Measurements from ENCODE around the gene COP1.

- TF ChIP-seq CTCF (IDR thresholded peaks at IDR 0.05) (no peak), POLR2A (IDR thresholded peaks at IDR 0.05) (no peak)
Observed at GRCh38 chr1:175927944-175928343, 279.1 kb downstream of the COP1 start.
